H1 (cell line): ENCODE data around the gene KIAA0513. TPM values are rescaled to one million over a fixed set of nuclear protein-coding genes. Genes with fewer than 3 reads are reported as not detected.

ENCODE experiments used
- CTCF ChIA-PET: fragments of 300-600 bp; sonication (Branson Sonifier 250); formaldehyde crosslinking; loops from one replicate; lab custom pipeline; 2021; ENCODE audit not compliant: partially characterized antibody; lab: Charles Lee
- POLR2A ChIA-PET: fragments of 300-600 bp; sonication (Branson Sonifier 250); formaldehyde crosslinking; loops from one replicate; lab custom pipeline; 2021; ENCODE audit warnings: inconsistent platforms; ENCODE audit not compliant: partially characterized antibody; lab: Charles Lee
- DNase-seq, 2 experiments: peaks; one replicate each; pipeline versions ENCODE4 v3.0.0 to v3.0.0-alpha.2; 2010 to 2022; ENCODE audit warnings: low spot score in 2 of 2, low read depth in 1 of 2, mixed read lengths in 1 of 2
- FAIRE-seq: peaks from 2 replicates; lab custom pipeline; 2011; peaks lifted over from hg19 to GRCh38; lab: Jason Lieb, UNC
- H2AFZ ChIP-seq: 2 replicates; pipeline ENCODE4 v1.8.1; 2012; ENCODE audit warnings: low read length, inconsistent platforms
- H2AK5ac ChIP-seq: 2 replicates; pipeline ENCODE4 v1.6.1; 2013; ENCODE audit warnings: low read depth, low read length
- H2BK120ac ChIP-seq: replicated peaks from 2 replicates; pipeline ENCODE3; 2013; ENCODE audit warnings: low read depth, low read length, inconsistent platforms
- H2BK12ac ChIP-seq: 2 replicates; pipeline ENCODE4 v1.6.1; 2013; ENCODE audit warnings: low read depth, low read length
- H2BK15ac ChIP-seq: 2 replicates; pipeline ENCODE4 v1.6.1; 2013; ENCODE audit warnings: low read length
- H2BK20ac ChIP-seq: 2 replicates; pipeline ENCODE4 v1.6.1; 2013; ENCODE audit warnings: low read length
- H2BK5ac ChIP-seq: 2 replicates; pipeline ENCODE4 v1.6.1; 2013; ENCODE audit warnings: low read depth, low read length
- H3K14ac ChIP-seq: 2 replicates; pipeline ENCODE4 v1.6.1; 2013; ENCODE audit warnings: inconsistent platforms; ENCODE audit not compliant: insufficient read length
- H3K18ac ChIP-seq: 2 replicates; pipeline ENCODE4 v1.6.1; 2013; ENCODE audit warnings: low read length; ENCODE audit errors: extremely low read depth
- H3K23ac ChIP-seq: 2 replicates; pipeline ENCODE4 v1.6.1; 2013; ENCODE audit warnings: inconsistent platforms; ENCODE audit not compliant: insufficient read length
- H3K23me2 ChIP-seq: 2 replicates; pipeline ENCODE4 v1.6.1; 2013; ENCODE audit warnings: low read depth, low read length
- H3K27ac ChIP-seq: 2 replicates; pipeline ENCODE4 v1.6.1; 2011; ENCODE audit warnings: low read depth, low read length, inconsistent platforms
- H3K27me3 ChIP-seq, 4 experiments: replicated peaks in 1 of 4; 1 replicate in 1 of 4; 2 replicates in 3 of 4; pipeline versions ENCODE4 v1.6.1 to v1.8.1; 2011 to 2013; ENCODE audit warnings: low read length in 3 of 4, mild to moderate bottlenecking in 3 of 4, inconsistent platforms in 2 of 4, mixed read lengths in 2 of 4, moderate library complexity in 1 of 4; ENCODE audit not compliant: control insufficient read depth in 3 of 4, insufficient read depth in 3 of 4; ENCODE audit errors: extremely low read depth in 1 of 4
- H3K36me3 ChIP-seq, 4 experiments: 2 replicates each; pipeline versions ENCODE4 v1.6.1 to v1.8.1; 2011 to 2013; ENCODE audit warnings: mild to moderate bottlenecking in 4 of 4, low read length in 3 of 4, moderate library complexity in 2 of 4, control low read depth in 1 of 4, inconsistent platforms in 1 of 4; ENCODE audit not compliant: insufficient read depth in 4 of 4, control insufficient read depth in 2 of 4
- H3K4ac ChIP-seq: replicated peaks from 2 replicates; pipeline ENCODE3; 2013; ENCODE audit warnings: low read length, low read depth, mixed read lengths, inconsistent platforms; ENCODE audit not compliant: insufficient read length
- H3K4me1 ChIP-seq, 4 experiments: replicated peaks in 1 of 4; 1 replicate in 1 of 4; 2 replicates in 3 of 4; pipeline versions ENCODE4 v1.6.1 to v1.8.1; 2011 to 2013; ENCODE audit warnings: low read length in 3 of 4, inconsistent platforms in 2 of 4, mixed read lengths in 1 of 4; ENCODE audit not compliant: insufficient read depth in 4 of 4, control insufficient read depth in 3 of 4
- H3K4me2 ChIP-seq, 2 experiments: 2 replicates each; pipeline versions ENCODE4 v1.6.1 to v1.8.1; 2011 to 2013; ENCODE audit warnings: low read depth in 2 of 2, low read length in 2 of 2, control low read depth in 1 of 2, inconsistent platforms in 1 of 2, mild to moderate bottlenecking in 1 of 2; ENCODE audit not compliant: insufficient read depth in 1 of 2
- H3K4me3 ChIP-seq, 4 experiments: fragments of 200-600, 300-600 bp in 1 of 4; sonication (generic), shearing (Covaris generic), sonication (Bioruptor Twin) in 1 of 4; 2 replicates each; pipeline versions ENCODE4 v1.5.1 to v1.8.1; 2011 to 2016; ENCODE audit warnings: low read length in 4 of 4, low read depth in 3 of 4, control low read depth in 2 of 4, inconsistent platforms in 2 of 4, mild to moderate bottlenecking in 2 of 4, mixed read lengths in 1 of 4, moderate library complexity in 1 of 4; ENCODE audit not compliant: insufficient read depth in 2 of 4; ENCODE audit errors: extremely low read depth in 1 of 4
- H3K56ac ChIP-seq: replicated peaks from 2 replicates; pipeline ENCODE3; 2013; ENCODE audit warnings: low read depth, mild to moderate bottlenecking, mixed read lengths, low read length, inconsistent platforms; ENCODE audit not compliant: insufficient read length
- H3K79me1 ChIP-seq: 2 replicates; pipeline ENCODE4 v1.6.1; 2013; ENCODE audit warnings: low read depth, low read length, control low read depth
- H3K79me2 ChIP-seq, 2 experiments: 2 replicates each; pipeline versions ENCODE4 v1.6.1 to v1.8.1; 2012 to 2013; ENCODE audit warnings: low read length in 2 of 2, mild to moderate bottlenecking in 2 of 2, inconsistent platforms in 1 of 2; ENCODE audit not compliant: insufficient read depth in 2 of 2, control insufficient read depth in 1 of 2
- H3K9ac ChIP-seq, 4 experiments: replicated peaks in 1 of 4; 1 replicate in 1 of 4; 2 replicates in 3 of 4; pipeline versions ENCODE4 v1.6.1 to v1.8.1; 2011 to 2013; ENCODE audit warnings: low read depth in 3 of 4, low read length in 3 of 4, control low read depth in 2 of 4, mild to moderate bottlenecking in 2 of 4, moderate library complexity in 2 of 4, inconsistent platforms in 1 of 4; ENCODE audit errors: extremely low read depth in 1 of 4
- H3K9me3 ChIP-seq, 2 experiments: 2 replicates each; pipeline versions ENCODE4 v1.6.1 to v1.8.1; 2012 to 2013; ENCODE audit warnings: mild to moderate bottlenecking in 2 of 2, moderate library complexity in 2 of 2, control low read depth in 1 of 2, inconsistent platforms in 1 of 2, low read depth in 1 of 2, low read length in 1 of 2, mixed read lengths in 1 of 2; ENCODE audit not compliant: insufficient read depth in 2 of 2
- H4K20me1 ChIP-seq, 2 experiments: replicated peaks in 1 of 2; 2 replicates each; pipeline versions ENCODE3 to v1.8.1; 2011 to 2013; ENCODE audit warnings: inconsistent platforms in 2 of 2, low read length in 2 of 2, mild to moderate bottlenecking in 1 of 2; ENCODE audit not compliant: insufficient read depth in 2 of 2, control insufficient read depth in 1 of 2
- H4K5ac ChIP-seq: 2 replicates; pipeline ENCODE4 v1.6.1; 2013; ENCODE audit warnings: low read length, low read depth, mixed read lengths, inconsistent platforms; ENCODE audit not compliant: insufficient read length
- H4K8ac ChIP-seq: 2 replicates; pipeline ENCODE4 v1.8.0; 2013; ENCODE audit warnings: mild to moderate bottlenecking, moderate library complexity, low read length, inconsistent platforms; ENCODE audit not compliant: insufficient read depth; ENCODE audit errors: extremely low read depth
- H4K91ac ChIP-seq: replicated peaks from 2 replicates; pipeline ENCODE3; 2013; ENCODE audit warnings: low read length, mixed read lengths, inconsistent platforms; ENCODE audit not compliant: insufficient read length
- KDM1A ChIP-seq: fragments of 200-600, 300-600 bp; sonication (generic); IDR thresholded peaks from 2 replicates; pipeline ENCODE4 v1.7.1; 2016; ENCODE audit warnings: mild to moderate bottlenecking, low read length, borderline replicate concordance
- SIX5 ChIP-seq: IDR thresholded peaks from 2 replicates; pipeline ENCODE4 v1.6.1; 2011; ENCODE audit warnings: mild to moderate bottlenecking, low read depth, low read length
- WGBS, 2 experiments: shearing (Covaris generic) in 1 of 2; methylation state at CpG; one replicate each; pipeline versions ENCODE4 v1.1.6 to v1.1.7; 2013 to 2015; ENCODE audit warnings: low lambda C conversion rate in 2 of 2, mixed read lengths in 2 of 2, inconsistent platforms in 1 of 2, low coverage in 1 of 2, missing lambda C conversion rate in 1 of 2; ENCODE audit not compliant: insufficient replicate concordance in 2 of 2, insufficient coverage in 1 of 2, insufficient read length in 1 of 2; ENCODE audit errors: extremely low coverage in 1 of 2, missing lambda C conversion rate in 1 of 2; 5-methylcytosine and 5-hydroxymethylcytosine counted together
- polyA plus RNA-seq, 7 experiments: library from polyadenylated mRNA; depleted of rRNA in 3 of 7; stranded (reverse) in 5 of 7; unstranded in 2 of 7; fragments of >200 nt in 5 of 7; fragments of 200-250 nt in 2 of 7; gene quantifications; 1 replicate in 5 of 7; 2 replicates in 1 of 7; 4 replicates in 1 of 7; pipeline versions ENCODE4 v1.2.1 to v1.2.3, GENCODE V29; 2011 to 2013; ENCODE audit warnings: missing spikeins in 2 of 7, mixed read lengths in 2 of 7
- total RNA-seq: library from RNA; stranded (reverse); fragmentation: NEBNext Ultra II Directional; extraction: Animal tissue kit (Norgen Biotek cat#: 25700); gene quantifications from 2 replicates; pipeline ENCODE4 v1.2.1, GENCODE V29; 2021

KIAA0513 gene
- total and polyA plus RNA-seq, 2 of the 8 experiments (the other 6 are each of a cell fraction or from before 2014, with no cell fraction given): 2.1 to 6.1 TPM

DNA sequence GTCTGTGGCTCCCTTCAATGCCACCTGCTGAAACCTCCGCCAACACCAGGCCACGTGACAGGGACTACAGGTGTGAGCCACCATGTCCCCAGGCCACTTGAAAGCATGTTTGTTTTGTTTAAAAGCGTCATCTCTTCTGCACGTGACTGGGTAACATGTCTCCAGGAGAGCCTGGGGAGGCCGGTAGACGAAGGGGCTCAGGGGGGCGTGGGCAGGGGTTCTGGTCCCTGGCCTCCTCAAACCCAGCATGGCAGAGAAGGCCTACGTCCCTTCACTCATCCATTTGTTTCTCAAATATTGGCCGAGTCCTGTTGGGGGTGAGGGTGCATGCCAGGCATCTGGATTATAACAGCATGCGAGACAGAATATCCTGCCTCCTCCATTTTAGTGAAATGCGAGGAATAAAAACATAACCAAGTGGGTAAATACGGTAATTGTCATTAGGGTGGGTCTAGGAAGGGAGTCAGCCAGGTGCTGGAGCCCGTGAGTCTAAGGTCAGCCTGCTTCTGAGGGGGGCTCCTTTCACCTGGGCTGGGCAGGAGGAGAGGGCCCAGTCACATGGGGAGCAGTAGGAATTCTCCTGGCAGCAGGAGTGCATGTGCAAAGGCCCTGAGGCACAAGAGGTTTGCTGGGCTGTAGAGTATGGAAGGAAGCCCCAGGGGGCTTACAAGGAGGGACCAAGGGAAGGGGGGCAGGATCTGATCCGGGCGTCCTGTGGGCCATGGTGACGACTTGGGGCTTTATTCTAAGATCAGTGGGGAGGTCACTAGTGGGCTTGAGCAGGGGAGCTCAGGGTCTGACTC, 111.4 kb downstream of the KIAA0513 start:
- no peak overlapping the region for H3K23ac ChIP-seq
- DNase-seq (no peak), FAIRE-seq (no peak)
- peaks cover 0 to 11% (median 2%) of the 10 kb centered on the region in 4 experiments; a peak in 4 of 7 replicates for H3K4me1 ChIP-seq
- no peaks in the 10 kb centered on the region for H3K36me3 ChIP-seq
- 88% methylated on average over 16 of the region's 16 CpGs; no CpG with 5 or more reads in 1 of the 2 experiments for WGBS, 2 experiments
- no peak overlapping the region for H3K56ac ChIP-seq
- no peak overlapping the region for H2AK5ac ChIP-seq
- no peak overlapping the region for H2BK15ac ChIP-seq
- H3K23me2 ChIP-seq: no peaks in the 10 kb centered on the region
- H3K4ac ChIP-seq: no peak overlapping the region
- no peaks in the 10 kb centered on the region for H4K20me1 ChIP-seq
- no peaks in the 10 kb centered on the region for H3K79me1 ChIP-seq
- no peak overlapping the region for H4K5ac ChIP-seq
- 0 out of 2 replicates have a peak overlapping the region, but pooled peaks have one; percentile 75 for H2BK12ac ChIP-seq
- no peak overlapping the region for H3K4me3 ChIP-seq
- no peak overlapping the region for H3K18ac ChIP-seq
- no peak overlapping the region for H3K4me2 ChIP-seq
- POLR2A ChIA-PET: no interaction called here
- H4K8ac ChIP-seq: no peak overlapping the region
- H4K91ac ChIP-seq: peak overlapping the region; percentile 44
- TF ChIP-seq KDM1A (peak; percentile 82; the same call in 1 of the 2 replicates), SIX5 (no peak)
- no peak overlapping the region for H2AFZ ChIP-seq
- CTCF ChIA-PET: interaction anchor here (1.5 kb wide), 1 partner anchor 24 kb away, joined by 6 read pairs; no protein-coding TSS in a partner anchor
- H2BK120ac ChIP-seq: no peak overlapping the region
- peak overlapping the region; percentile 23; the same call in 1 of the 2 replicates for H2BK20ac ChIP-seq
- H2BK5ac ChIP-seq: no peak overlapping the region
- no peaks in the 10 kb centered on the region; a peak in 1 of 4 replicates for H3K9me3 ChIP-seq
- H3K9ac ChIP-seq: no peak overlapping the region
- no peaks in the 10 kb centered on the region for H3K79me2 ChIP-seq
- H3K27me3 ChIP-seq: no peaks in the 10 kb centered on the region
- H3K14ac ChIP-seq: no peak overlapping the region
- no peak overlapping the region for H3K27ac ChIP-seq
